GM19025 (cell line): ENCODE measurements around the gene OR4K5.
"Not testable (repeated sequence)": the region's sequence is repeated elsewhere in the genome, so short reads cannot be mapped to it uniquely, and the experiment has no call there.

Experiments
- ATAC-seq: cut with Tn5 transposase; IDR thresholded peaks from one replicate; pipeline ENCODE4 v1.9.1; 2021; ENCODE audit warnings: mild to moderate bottlenecking, low read depth, moderate library complexity; ENCODE audit not compliant: unreplicated experiment

Gene OR4K5

GRCh38 chr14:19920021-19920657, at the start of gene OR4K5:
OR4K5 (plus strand) TSS chr14:19920607; CDS start chr14:19920607, 0 bp downstream.
- no peak for ATAC-seq

- ATAC-seq: no peak
These were observed 47.2 kb upstream of the OR4K5 start for GRCh38 chr14:19873178-19873577.

GRCh38 chr14:19874842-19875241, 45.6 kb upstream of the OR4K5 start, which contains the start of gene OR4K2:
OR4K2 (plus strand) TSS chr14:19875142; CDS start chr14:19876268, 1,126 bp downstream.
- ATAC-seq: no peak

GRCh38 chr14:19878029-19878642, 42.3 kb upstream of the OR4K5 start:
- no peak for ATAC-seq

- ATAC-seq: no peak
These were observed 25.1 kb upstream of the OR4K5 start for GRCh38 chr14:19895282-19895681.

- ATAC-seq: no peak
These were observed 19.4 kb upstream of the OR4K5 start for GRCh38 chr14:19900999-19901398.

- ATAC-seq: no peak
These were observed 18.0 kb upstream of the OR4K5 start for GRCh38 chr14:19902409-19902808.

- ATAC-seq: no peak
These were observed 13.7 kb upstream of the OR4K5 start for GRCh38 chr14:19906665-19907064.

GRCh38 chr14:19911114-19911513, 9.3 kb upstream of the OR4K5 start:
- ATAC-seq: no peak

- no peak for ATAC-seq
These were observed 3.2 kb upstream of the OR4K5 start for GRCh38 chr14:19917243-19917642.

- ATAC-seq: no peak
These were observed 2.4 kb upstream of the OR4K5 start for GRCh38 chr14:19917955-19918518.

GRCh38 chr14:19918553-19919264, 1.7 kb upstream of the OR4K5 start:
- ATAC-seq: no peak

- no peak for ATAC-seq
These were observed 10.2 kb downstream of the OR4K5 start, which contains the start of gene OR4K1 for GRCh38 chr14:19930617-19931016. OR4K1 (plus strand) TSS chr14:19930917; CDS start chr14:19935667, 4,750 bp downstream.

- ATAC-seq: no peak
These were observed 21.3 kb downstream of the OR4K5 start for GRCh38 chr14:19941668-19942067.

- no peak for ATAC-seq
These were observed 27.1 kb downstream of the OR4K5 start for GRCh38 chr14:19947413-19948090.

GRCh38 chr14:19949218-19949617, 28.8 kb downstream of the OR4K5 start:
- ATAC-seq: no peak

GRCh38 chr14:19969735-19970134, 49.3 kb downstream of the OR4K5 start:
- not testable (repeated sequence) for ATAC-seq
